Erythroblast (primary cell): ENCODE data around the gene SLC35F4.

Experiments
- GATA1 ChIP-seq: IDR thresholded peaks from 2 replicates; pipeline ENCODE4 v1.6.1; 2011; ENCODE audit warnings: low read depth, mild to moderate bottlenecking, control low read depth, low read length, moderate library complexity
- POLR2A ChIP-seq: IDR thresholded peaks from 2 replicates; pipeline ENCODE4 v1.6.1; 2011; ENCODE audit warnings: mild to moderate bottlenecking, low read length

DNA sequence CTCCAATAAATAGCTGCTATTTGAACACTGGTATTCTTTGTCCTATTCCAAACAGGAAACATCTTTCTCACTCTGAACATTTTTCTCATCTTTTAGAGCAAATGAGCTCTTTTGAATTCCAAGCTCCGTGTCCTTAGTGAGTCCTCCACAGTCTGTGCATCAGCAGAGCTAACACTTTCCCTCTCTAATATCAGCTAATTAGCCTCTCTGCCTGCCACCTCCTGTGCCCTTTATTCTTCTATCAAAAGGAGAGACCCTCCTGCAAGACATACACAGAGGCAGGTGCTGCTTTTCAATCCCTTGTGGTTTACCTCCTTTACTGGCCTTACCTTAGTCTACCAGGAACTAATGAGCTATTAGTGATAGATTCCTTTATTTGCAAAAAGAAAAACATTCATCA is 178.5 kb downstream of the SLC35F4 start:
- no peak for TF ChIP-seq POLR2A
- TF ChIP-seq GATA1: no peak
